ENCODE results near the gene PRKCE.

The PRKCE gene

DNA sequence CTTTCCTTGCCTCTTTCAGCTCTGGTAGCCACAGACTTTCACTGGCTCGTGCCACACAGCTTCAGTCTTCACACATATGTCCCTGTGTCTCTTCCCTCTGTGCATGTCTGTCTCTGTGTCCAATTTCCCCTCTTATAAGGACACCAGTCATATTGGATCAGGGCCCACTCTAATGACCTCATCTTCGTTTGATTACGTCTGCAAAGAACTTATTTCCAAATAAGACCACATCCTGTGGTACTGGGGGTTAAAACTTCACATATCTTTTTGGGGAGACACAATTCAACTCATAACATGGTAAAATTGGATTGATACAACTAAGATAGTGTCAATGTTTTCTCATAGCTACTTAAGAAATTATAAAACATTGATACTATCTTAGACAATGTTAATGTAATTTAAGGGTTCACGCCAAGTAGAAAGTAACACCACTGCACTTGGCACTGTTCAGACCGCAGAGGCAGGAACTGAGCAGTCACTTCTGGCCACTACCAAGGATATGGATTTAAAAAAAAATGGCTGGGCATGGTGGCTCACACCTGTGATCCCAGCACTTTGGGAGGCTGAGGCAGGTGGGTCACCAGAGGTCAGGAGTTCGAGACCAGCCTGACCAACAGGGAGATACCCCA lies 526.1 kb downstream of the PRKCE start:
- DNase-seq, result no peak

DNA sequence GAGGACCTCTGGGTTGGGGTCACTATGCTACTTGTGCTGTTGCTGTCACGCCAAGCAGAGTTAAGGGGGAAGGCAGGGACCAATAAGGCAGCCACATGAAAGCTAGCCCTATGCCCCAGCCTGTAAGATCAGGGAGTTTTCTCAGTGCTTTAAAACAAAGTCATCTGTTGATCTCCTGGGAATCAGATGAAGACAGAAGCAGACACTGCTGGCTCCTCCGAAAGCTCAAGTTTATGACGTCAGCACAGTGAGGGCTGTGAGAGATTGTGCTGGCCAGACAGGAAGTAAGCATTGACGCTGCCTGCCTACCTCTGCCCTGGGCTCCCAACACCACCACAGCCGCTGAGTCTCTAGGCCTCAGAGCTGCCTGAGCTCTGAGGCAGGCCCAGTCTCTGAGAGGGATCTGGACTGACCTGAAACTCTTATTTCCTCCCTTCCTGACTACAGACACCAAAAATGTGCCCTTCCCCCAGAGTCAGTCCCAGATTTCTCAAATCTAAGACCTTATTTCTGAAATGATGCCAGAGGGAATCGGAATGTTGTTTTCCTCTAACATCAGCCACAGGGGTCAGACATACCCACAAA lies 527.7 kb downstream of the PRKCE start:
- DNase-seq, result peak in 1 of 51 donors; percentile 11

- DNase-seq, result no peak
Observed at GRCh38 chr2:46180189-46180588, 528.7 kb downstream of the PRKCE start.

- no peak for DNase-seq
Observed at GRCh38 chr2:46181306-46181705, 529.8 kb downstream of the PRKCE start.

DNA sequence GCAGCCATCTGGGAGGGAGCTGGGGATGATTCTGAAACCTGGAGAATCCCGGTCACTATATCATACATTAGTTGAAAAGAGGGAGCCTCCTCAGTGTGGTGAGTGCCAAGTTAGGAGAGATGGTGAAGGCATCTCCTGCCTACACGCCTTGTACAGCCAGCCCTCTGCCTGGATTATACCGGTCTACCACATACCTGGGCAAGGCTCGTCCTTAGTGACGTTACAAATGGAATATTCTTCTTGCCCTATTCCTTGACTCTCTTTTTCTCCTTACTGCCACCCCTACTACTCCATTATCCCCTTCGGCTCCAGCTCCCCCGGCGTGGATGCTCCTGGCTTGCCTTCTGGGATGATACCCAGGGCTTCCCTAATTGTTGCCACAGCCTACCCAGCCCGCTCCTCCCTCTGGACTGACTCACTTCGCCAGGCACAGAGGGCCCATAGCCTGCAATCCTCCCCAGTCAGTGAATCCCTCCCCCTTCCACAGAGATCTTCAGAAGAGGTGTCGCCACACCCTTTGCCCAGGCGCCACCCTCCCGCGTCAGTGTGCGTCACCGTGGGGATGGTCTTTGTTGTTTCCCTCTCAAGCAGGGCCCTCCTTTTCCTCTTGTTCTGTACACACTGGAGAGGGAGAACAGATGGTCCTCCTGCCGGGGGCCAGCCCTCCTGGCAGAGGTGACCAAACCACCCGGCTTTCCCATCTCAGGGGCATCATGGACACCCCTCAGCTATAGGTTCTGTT lies 530.5 kb downstream of the PRKCE start:
- DNase-seq, result no peak

- DNase-seq, result no peak
Observed at GRCh38 chr2:46183426-46183825, 532.0 kb downstream of the PRKCE start.

DNA sequence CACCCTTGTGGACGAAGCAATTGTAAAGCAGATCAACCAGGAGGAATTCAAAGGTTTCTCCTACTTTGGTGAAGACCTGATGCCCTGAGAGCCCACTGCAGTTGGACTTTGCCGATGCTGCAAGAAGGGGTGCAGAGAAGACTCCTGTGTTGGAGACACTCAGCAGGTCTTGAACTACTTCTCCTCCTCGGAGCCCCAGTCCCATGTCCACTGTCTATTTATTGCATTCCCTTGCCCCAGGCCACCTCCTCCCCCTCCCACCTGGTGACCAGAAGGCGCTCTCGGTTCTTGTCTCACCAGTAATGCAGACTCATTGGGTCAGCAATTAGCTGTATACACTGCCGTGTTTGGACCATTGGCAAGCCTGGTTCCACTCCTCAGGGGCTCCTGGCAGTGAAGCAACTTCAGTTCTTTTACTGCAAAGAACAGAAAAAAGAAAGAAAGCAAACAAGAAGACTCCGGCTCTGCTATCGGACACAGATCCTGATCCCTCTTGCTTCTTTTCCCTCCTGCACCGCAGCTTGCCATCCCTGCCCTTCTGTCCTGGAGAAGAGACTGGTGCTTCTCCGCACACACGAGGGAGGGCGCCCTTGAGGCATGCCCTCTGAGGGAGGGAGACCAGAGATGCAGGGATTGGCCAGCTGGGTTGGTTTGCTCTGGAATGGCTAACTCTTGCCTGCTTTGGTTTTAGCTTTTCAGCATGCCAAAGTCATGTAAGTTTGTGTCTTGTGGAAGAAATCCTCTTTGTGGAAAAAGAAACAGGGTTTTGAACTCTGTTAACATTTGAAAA lies 533.5 kb downstream of the PRKCE start:
- no peak for DNase-seq

DNA sequence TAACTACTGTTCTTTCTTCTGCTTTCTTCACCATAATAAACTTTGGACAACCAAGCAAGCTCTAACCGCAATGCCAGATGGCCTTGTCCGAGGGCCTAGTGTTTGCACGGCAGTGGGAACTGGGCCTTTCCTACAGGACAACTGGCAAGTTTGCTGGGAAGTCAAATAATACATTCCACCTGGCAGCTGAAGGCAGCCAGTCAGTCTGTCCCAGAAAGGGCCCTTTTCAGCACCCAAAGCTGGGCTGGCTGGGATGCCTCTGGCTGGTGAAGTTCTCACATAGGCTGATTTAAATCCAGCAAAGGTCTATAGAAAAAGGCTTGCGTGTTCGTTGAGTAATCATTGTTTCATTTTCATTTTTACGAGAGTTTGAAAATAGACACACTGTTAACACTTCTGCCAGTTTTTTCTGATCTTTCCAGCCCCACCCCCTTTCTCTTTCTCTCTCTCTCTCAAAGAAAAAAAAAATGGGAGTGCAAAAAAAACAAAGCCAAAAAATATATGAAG lies 535.7 kb downstream of the PRKCE start:
- DNase-seq, result peak in 6 of 51 donors; percentile 5 to 52 (median 18)

DNA sequence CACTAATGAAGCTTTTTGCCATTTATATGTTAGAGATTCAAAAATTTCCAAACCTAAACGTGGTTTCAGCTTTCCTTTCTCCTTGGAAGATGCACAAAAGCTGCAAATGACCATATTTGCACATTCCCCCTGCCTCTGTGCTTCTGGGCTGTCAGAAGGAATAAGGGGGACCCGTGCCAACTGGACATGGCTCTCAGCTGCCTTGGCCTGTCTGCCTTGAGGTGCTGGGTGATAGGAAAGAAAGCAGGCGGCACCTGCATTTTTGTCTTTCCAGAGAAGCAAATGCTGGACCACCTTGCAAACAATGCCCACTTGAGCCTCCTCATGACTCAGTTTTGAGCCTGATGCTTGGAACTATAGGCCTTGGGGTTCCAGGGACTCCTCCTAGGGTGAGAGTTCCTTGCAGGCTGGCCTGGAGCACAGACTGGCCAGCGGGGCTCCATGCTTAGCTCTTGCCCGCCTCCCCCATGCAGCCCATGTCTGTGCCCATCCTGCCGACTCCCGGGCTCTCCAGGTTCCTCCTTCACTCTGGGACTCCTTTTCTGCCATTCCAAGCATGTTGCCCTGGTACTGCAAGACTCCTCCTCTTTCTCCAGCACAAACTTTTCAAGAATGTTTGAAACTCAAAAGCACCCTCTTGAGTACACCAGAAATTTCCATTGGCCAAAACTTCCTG lies 536.7 kb downstream of the PRKCE start:
- DNase-seq, result peak in 3 of 51 donors; percentile 4 to 6 (median 4)

- no peak for DNase-seq
Observed at GRCh38 chr2:46193356-46193755, 541.9 kb downstream of the PRKCE start.

DNA sequence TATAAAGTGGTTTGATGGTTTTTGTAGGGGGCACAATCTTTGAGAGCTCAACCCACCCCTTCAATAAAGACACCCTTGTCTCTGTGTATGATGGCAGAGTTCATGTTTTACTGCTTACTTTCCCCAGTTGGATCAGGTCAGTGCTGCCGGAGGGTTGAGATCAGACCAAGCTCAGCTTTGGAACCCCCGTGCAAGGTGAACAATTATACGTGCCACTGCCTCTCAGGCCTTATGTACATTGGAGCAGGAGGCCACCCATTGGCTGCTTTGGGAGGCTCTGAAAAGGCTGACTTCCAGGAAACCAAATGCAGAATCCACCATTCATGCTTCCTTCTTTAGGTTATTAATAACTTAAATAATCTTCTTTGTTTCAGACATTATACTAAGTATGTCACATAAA lies 542.4 kb downstream of the PRKCE start:
- DNase-seq, result no peak

- DNase-seq, result no peak
Observed at GRCh38 chr2:46194856-46195255, 543.4 kb downstream of the PRKCE start.

- DNase-seq, result no peak
Observed at GRCh38 chr2:46195819-46196218, 544.3 kb downstream of the PRKCE start.

DNA sequence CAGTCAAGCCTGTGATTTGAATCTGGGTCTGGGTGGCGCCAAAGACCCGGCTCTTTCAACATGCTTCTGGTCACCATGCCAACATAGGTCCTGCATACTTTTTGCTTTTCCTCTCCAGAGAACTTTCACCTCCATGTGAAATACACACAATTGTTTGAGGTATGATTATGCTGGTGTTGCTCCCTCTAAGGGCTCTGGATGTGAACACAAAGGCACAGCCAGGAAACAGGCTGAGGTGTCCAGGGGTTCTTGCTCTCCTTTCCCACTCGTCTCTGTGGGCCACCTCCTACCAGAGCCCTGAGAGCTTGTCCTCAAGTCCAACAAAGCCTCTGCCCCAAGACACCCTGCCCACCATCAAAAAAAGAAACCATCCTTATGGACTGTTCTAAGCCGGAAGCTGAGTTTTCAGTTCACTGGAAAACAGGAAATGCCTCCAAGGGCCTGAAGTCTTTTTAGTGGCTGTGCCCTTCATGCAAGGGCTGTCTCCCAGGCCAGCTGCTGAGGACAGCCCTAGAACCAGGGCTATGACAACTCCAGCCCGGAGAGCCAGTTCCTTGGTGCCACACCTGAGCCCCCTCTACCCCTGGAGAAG lies 545.5 kb downstream of the PRKCE start:
- DNase-seq, result no peak

DNA sequence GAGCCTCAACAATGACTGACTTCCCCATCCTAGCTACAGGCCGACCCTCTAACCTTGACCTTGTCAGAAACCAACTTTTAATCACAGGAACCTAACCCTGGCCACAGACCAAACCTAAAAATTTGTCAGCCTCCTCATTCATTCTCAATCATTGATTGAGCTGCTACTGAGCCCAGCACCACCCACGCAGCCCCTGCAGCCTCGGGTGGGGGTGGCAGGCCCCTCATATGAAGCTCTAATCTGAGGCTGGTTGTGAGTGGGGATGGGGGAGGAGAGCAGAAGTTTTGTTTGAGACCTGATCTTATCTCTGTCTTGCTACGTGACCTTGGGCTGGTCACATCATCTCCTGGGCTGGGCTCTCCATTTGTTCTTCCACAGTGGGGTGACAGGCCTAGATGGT lies 546.2 kb downstream of the PRKCE start:
- DNase-seq, result no peak

DNA sequence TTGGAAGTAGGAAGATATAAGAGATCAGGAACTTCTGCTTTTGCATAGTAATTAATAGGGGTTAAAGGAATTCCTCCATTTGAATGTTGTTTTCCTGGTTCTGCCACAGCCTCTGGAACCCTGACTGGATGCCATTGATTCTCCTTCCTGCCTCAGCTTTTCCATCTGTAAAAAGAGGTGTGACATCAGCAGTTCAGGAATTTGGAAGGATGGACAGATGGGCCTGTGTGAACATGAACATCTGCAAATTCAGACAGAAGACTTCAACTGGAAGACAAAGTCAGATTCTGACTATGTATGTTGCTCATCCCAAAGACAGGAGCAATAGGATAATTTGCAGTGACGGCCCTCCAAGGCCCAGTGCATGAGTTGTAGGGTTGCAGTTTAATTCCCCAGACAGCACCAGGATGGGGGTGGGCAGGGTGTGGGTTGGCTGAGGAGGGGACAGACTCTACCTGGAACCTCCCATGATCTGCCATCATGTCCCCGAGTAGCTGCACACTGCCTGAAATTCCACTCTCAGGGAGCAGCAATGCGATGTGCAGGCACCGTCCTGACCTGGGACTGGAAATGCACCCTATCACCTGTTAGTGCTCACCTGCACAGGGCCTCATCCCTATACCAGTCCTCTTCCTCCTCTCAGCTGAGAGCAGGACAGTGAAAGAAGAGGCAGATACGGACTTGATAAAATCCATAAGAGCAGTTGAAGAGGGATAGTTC lies 546.8 kb downstream of the PRKCE start:
- DNase-seq, result no peak

GRCh38 chr2:46198966-46199365 lies 547.5 kb downstream of the PRKCE start:
- DNase-seq, result no peak

GRCh38 chr2:46200100-46200690 lies 548.7 kb downstream of the PRKCE start:
- no peak for DNase-seq

DNA sequence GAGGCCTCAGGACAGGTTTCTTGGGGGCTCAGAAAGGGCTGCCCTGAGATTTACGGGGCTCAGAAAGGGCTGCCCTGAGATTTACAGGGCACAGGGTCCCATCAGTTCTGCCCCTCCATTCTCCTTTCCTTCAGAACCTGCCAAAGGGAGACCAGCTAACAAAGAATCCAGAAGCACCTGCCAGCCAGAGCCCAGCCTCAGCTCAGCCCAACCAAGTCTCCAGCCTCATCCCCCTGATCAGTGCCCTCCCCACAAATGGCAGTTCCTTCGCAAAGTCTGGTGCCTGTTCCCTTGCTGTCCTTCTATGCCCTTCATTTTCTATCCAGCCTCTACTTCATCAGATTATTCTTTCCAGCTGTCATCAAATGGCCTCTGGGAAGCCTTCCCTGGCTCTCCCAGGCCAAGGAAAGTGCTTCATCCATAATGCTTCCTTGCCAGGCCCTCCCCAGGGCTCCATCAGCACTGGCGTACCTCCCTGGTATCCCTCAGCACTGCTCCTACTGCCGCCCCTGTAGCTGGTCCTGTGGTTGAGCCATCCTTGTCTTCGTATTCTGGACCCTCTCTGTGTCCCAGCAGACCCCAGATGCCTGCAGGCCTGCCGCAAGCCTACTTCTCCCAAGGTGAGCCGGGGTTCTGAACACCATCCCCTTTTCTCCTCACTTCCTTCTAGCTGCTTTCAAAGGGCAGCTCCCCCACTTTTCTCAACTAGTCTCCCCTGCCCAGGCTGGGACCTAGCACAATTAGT lies 549.6 kb downstream of the PRKCE start:
- no peak for DNase-seq
